ENCODE results near the gene CCDC51.
A peak's percentile ranks its signal among the peaks of the same experiment; 100 is the strongest.

Gene CCDC51

GRCh38 chr3:48433472-48434118 is 6.3 kb downstream of the CCDC51 start:
- DNase-seq, result no peak

- no peak for DNase-seq
Measured at GRCh38 chr3:48432411-48433371, 7.2 kb downstream of the CCDC51 start.

GRCh38 chr3:48431224-48432029 is 8.5 kb downstream of the CCDC51 start:
- DNase-seq, result no peak

- no peak for DNase-seq
Measured at GRCh38 chr3:48430708-48431101, 9.2 kb downstream of the CCDC51 start.

GRCh38 chr3:48429960-48430707 is 9.8 kb downstream of the CCDC51 start, which contains the start of gene PLXNB1:
TSS of gene PLXNB1 (minus strand) at chr3:48430086. CDS start at chr3:48424611, 5,475 bp downstream.
- no peak for DNase-seq

- peak; percentile 83 for DNase-seq
Measured at GRCh38 chr3:48429317-48429959, 10.5 kb downstream of the CCDC51 start.

GRCh38 chr3:48428572-48429316 is 11.2 kb downstream of the CCDC51 start:
- no peak for DNase-seq

GRCh38 chr3:48428088-48428571 is 11.8 kb downstream of the CCDC51 start:
- DNase-seq, result no peak

GRCh38 chr3:48427630-48427962 is 12.3 kb downstream of the CCDC51 start:
- DNase-seq, result no peak

GRCh38 chr3:48426944-48427629 is 12.8 kb downstream of the CCDC51 start:
- DNase-seq, result no peak

GRCh38 chr3:48426401-48426909 is 13.5 kb downstream of the CCDC51 start:
- no peak for DNase-seq

- no peak for DNase-seq
Measured at GRCh38 chr3:48425281-48425812, 14.6 kb downstream of the CCDC51 start.

GRCh38 chr3:48423883-48424695 is 15.8 kb downstream of the CCDC51 start:
- DNase-seq, result no peak

- no peak for DNase-seq
Measured at GRCh38 chr3:48423241-48423882, 16.6 kb downstream of the CCDC51 start.

GRCh38 chr3:48422681-48423080 is 17.2 kb downstream of the CCDC51 start:
- no peak for DNase-seq

- DNase-seq, result no peak
Measured at GRCh38 chr3:48422272-48422671, 17.6 kb downstream of the CCDC51 start.

GRCh38 chr3:48420561-48420960 is 19.4 kb downstream of the CCDC51 start:
- DNase-seq, result no peak

- no peak for DNase-seq
Measured at GRCh38 chr3:48419597-48419996, 20.3 kb downstream of the CCDC51 start.

GRCh38 chr3:48419149-48419548 is 20.8 kb downstream of the CCDC51 start:
- DNase-seq, result no peak
